HG03064 (cell line): ENCODE results near the gene MUC3A.

ENCODE experiments used
- ATAC-seq: cut with Tn5 transposase; IDR thresholded peaks from one replicate; pipeline ENCODE4 v1.9.1; 2021; ENCODE audit warnings: low read depth; ENCODE audit not compliant: unreplicated experiment

Gene MUC3A

GRCh38 chr7:100943693-100944092, 5.6 kb upstream of the MUC3A start:
- ATAC-seq = no peak

- ATAC-seq = no peak
These were observed 5.2 kb upstream of the MUC3A start for GRCh38 chr7:100944138-100944537.

- no peak for ATAC-seq
These were observed 3.2 kb upstream of the MUC3A start for GRCh38 chr7:100946111-100946510.

- no peak for ATAC-seq
These were observed 2.5 kb upstream of the MUC3A start for GRCh38 chr7:100946766-100947365.

GRCh38 chr7:100947792-100948191, 1.5 kb upstream of the MUC3A start:
- no peak for ATAC-seq

GRCh38 chr7:100949933-100950443, 654 bp downstream of the MUC3A start:
- no peak for ATAC-seq

- no peak for ATAC-seq
These were observed 1.8 kb downstream of the MUC3A start for GRCh38 chr7:100951172-100951571.

GRCh38 chr7:100951888-100952560, 2.7 kb downstream of the MUC3A start:
- ATAC-seq = no peak

- ATAC-seq = no peak
These were observed 3.3 kb downstream of the MUC3A start for GRCh38 chr7:100952641-100953040.

GRCh38 chr7:100957832-100958421, 8.6 kb downstream of the MUC3A start:
- no peak for ATAC-seq

GRCh38 chr7:100959894-100960293, 10.6 kb downstream of the MUC3A start:
- ATAC-seq = no peak

- no peak for ATAC-seq
These were observed 13.2 kb downstream of the MUC3A start for GRCh38 chr7:100962537-100962936.

GRCh38 chr7:100963386-100963785, 14.1 kb downstream of the MUC3A start:
- no peak for ATAC-seq

GRCh38 chr7:100963874-100964273, 14.5 kb downstream of the MUC3A start:
- no peak for ATAC-seq

- ATAC-seq = no peak
These were observed 15.3 kb downstream of the MUC3A start for GRCh38 chr7:100964630-100965029.

GRCh38 chr7:100965045-100965722, 15.8 kb downstream of the MUC3A start:
- no peak for ATAC-seq

- no peak for ATAC-seq
These were observed 16.6 kb downstream of the MUC3A start for GRCh38 chr7:100965723-100966541.

- ATAC-seq = no peak
These were observed 17.4 kb downstream of the MUC3A start for GRCh38 chr7:100966542-100967291.

- no peak for ATAC-seq
These were observed 18.0 kb downstream of the MUC3A start for GRCh38 chr7:100967292-100967863.
